GM12892 (cell line): ENCODE data around the gene GTF2A1.

Experiments used
- DNase-seq: peaks from one replicate; pipeline ENCODE4 v3.0.0; 2011; ENCODE audit not compliant: insufficient read length
- FAIRE-seq: peaks from 2 replicates; lab custom pipeline; 2011; peaks lifted over from hg19 to GRCh38; lab: Jason Lieb, UNC
- POLR2A ChIP-seq: IDR thresholded peaks from 2 replicates; pipeline ENCODE4 v1.6.1; 2011; ENCODE audit warnings: low read depth, low read length, control low read depth
- POLR2AphosphoS5 ChIP-seq: IDR thresholded peaks from 2 replicates; pipeline ENCODE4 v1.6.1; 2011; ENCODE audit warnings: low read depth, low read length, control low read depth
- TAF1 ChIP-seq: IDR thresholded peaks from 2 replicates; pipeline ENCODE4 v1.6.1; 2011; ENCODE audit warnings: low read depth, mild to moderate bottlenecking, control low read depth, low read length, borderline replicate concordance

GTF2A1 gene

GRCh38 chr14:81147140-81147897 is 73.4 kb downstream of the GTF2A1 start:
- no peak for TF ChIP-seq POLR2A
- no peak for TF ChIP-seq TAF1
- TF ChIP-seq POLR2AphosphoS5: no peak
- FAIRE-seq: peak; percentile 51
- no peak for DNase-seq

GRCh38 chr14:81144824-81145603 is 75.7 kb downstream of the GTF2A1 start:
- FAIRE-seq: no peak
- TF ChIP-seq POLR2A: no peak
- no peak for TF ChIP-seq TAF1
- no peak for TF ChIP-seq POLR2AphosphoS5

GRCh38 chr14:81143793-81144192 is 77.0 kb downstream of the GTF2A1 start:
- TF ChIP-seq POLR2AphosphoS5 (no peak), TAF1 (no peak), POLR2A (no peak)
- DNase-seq (no peak), FAIRE-seq (no peak)

More at GRCh38 chr14:81144824-81145603, 75.7 kb downstream of the GTF2A1 start:
- no peak for DNase-seq

- DNase-seq: no peak
- no peak for TF ChIP-seq POLR2A
- no peak for TF ChIP-seq TAF1
- no peak for TF ChIP-seq POLR2AphosphoS5
- no peak for FAIRE-seq
Observed at GRCh38 chr14:81141426-81141825, 79.3 kb downstream of the GTF2A1 start.

DNA sequence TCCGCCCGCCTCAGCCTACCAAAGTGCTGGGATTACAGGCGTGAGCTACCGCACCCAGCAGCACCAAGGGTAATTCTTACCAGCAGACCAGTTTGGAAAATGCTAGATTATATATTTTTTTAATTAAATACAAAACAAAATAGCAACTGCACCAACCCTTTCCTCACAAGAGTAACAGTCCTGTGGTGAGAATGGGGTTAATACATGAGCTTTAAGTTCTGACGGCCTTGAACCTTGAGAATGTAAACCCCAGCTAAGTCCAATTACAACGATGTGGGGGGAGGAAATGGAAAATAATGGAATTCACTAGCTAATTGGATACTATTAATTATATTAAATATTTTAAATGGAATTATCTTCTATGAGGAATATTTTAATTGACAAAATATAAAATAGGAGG is 82.3 kb downstream of the GTF2A1 start:
- DNase-seq (no peak), FAIRE-seq (no peak)
- no peak for TF ChIP-seq POLR2AphosphoS5
- TF ChIP-seq TAF1: no peak
- TF ChIP-seq POLR2A: no peak

DNA sequence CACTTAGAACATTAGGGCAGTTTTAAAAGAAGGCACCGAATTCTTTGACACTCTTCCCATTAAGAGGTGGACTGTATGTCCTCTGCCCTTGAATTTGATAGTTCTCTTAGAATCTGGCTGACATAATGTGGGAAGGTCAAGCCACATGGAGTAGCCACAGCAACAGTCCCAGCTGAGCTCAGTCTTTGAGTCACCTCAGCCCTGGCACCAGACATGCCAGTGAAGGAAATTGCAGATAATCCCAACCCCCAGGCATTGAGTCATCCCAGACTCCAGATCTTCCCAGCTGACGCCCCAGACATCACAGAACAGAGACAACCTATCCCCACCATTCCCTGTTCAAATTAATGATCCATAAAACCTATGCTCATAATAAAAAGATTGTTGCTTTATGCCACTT is 83.4 kb downstream of the GTF2A1 start:
- FAIRE-seq (no peak), DNase-seq (no peak)
- TF ChIP-seq TAF1 (no peak), POLR2AphosphoS5 (no peak), POLR2A (no peak)

GRCh38 chr14:81133400-81133799 is 87.4 kb downstream of the GTF2A1 start:
- TF ChIP-seq TAF1 (no peak), POLR2AphosphoS5 (no peak), POLR2A (no peak)
- DNase-seq: no peak
- FAIRE-seq: no peak

- FAIRE-seq (no peak), DNase-seq (no peak)
- no peak for TF ChIP-seq POLR2AphosphoS5
- no peak for TF ChIP-seq TAF1
- TF ChIP-seq POLR2A: no peak
Observed at GRCh38 chr14:81132468-81132867, 88.3 kb downstream of the GTF2A1 start.

- TF ChIP-seq TAF1: no peak
- no peak for TF ChIP-seq POLR2A
- no peak for TF ChIP-seq POLR2AphosphoS5
- FAIRE-seq (no peak), DNase-seq (no peak)
Observed at GRCh38 chr14:81129242-81129641, 91.5 kb downstream of the GTF2A1 start.

GRCh38 chr14:81127785-81128184 is 93.0 kb downstream of the GTF2A1 start:
- FAIRE-seq: no peak
- no peak for DNase-seq
- TF ChIP-seq POLR2AphosphoS5 (no peak), POLR2A (no peak), TAF1 (no peak)

DNA sequence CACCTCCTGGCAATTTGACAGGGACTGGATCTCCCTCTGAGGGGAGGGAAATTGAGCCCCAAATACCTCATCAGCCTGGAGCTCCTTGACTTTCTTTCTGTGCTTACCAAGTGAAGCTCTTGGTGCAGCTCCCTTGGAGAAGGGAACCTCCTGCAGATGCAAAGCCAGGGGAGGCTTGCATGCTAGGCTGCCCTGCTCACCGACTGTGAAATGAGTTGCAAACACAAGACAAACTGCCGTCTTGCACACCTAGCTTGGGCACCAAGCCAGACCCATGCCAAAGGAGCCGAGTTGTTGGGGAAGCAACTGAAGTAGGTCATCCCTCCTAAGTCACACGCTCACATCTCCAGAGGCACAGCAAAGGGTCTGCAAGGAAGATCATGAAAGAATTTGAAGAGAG is 95.2 kb downstream of the GTF2A1 start:
- TF ChIP-seq POLR2A: no peak
- no peak for TF ChIP-seq POLR2AphosphoS5
- no peak for TF ChIP-seq TAF1
- no peak for DNase-seq
- FAIRE-seq: no peak
